D721Med (cell line): Measurements from ENCODE around the gene OR2L2.

Experiments used
- DNase-seq: peaks from one replicate; pipeline ENCODE4 v3.0.0; 2011; ENCODE audit warnings: low spot score; ENCODE audit not compliant: insufficient read length
- FAIRE-seq: peaks from 2 replicates; lab custom pipeline; 2011; peaks lifted over from hg19 to GRCh38; lab: Jason Lieb, UNC
- TF ChIP-seq, protein P1 (sequence below): IDR thresholded peaks from 2 replicates; pipeline ENCODE4 v1.5.1; 2012; ENCODE audit warnings: mild to moderate bottlenecking, control low read depth; ENCODE audit not compliant: insufficient read depth; ENCODE audit errors: missing control alignments

OR2L2 gene

DNA sequence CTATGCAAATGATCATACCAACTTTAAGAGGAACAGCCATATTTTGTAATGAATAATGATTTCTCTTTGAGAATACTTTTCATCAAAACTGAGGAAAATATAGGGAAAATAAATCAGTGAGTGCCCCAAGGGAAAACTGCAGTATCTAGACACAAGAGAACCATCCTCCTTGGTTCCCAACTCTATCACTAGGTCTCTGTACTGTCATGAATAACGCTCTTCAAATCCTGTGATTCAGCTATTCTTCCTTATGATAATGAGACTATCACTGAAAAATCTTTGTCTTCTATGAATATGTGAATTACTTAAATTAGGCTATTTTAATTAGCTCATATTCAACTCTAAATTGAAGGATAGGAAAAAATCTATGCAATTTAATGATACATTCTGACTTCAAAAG is 14.1 kb upstream of the OR2L2 start:
- TF ChIP-seq, protein P1, sequence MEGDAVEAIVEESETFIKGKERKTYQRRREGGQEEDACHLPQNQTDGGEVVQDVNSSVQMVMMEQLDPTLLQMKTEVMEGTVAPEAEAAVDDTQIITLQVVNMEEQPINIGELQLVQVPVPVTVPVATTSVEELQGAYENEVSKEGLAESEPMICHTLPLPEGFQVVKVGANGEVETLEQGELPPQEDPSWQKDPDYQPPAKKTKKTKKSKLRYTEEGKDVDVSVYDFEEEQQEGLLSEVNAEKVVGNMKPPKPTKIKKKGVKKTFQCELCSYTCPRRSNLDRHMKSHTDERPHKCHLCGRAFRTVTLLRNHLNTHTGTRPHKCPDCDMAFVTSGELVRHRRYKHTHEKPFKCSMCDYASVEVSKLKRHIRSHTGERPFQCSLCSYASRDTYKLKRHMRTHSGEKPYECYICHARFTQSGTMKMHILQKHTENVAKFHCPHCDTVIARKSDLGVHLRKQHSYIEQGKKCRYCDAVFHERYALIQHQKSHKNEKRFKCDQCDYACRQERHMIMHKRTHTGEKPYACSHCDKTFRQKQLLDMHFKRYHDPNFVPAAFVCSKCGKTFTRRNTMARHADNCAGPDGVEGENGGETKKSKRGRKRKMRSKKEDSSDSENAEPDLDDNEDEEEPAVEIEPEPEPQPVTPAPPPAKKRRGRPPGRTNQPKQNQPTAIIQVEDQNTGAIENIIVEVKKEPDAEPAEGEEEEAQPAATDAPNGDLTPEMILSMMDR, result no peak
- DNase-seq (no peak), FAIRE-seq (no peak)

GRCh38 chr1:248045209-248045608 is 15.3 kb downstream of the OR2L2 start:
- TF ChIP-seq, protein P1, result no peak
- FAIRE-seq, result no peak
- no peak for DNase-seq

GRCh38 chr1:248046536-248046935 is 16.7 kb downstream of the OR2L2 start, which contains the start of gene OR2L3:
OR2L3 (plus strand) TSS chr1:248046836; CDS start chr1:248060682, 13,846 bp downstream.
- DNase-seq (no peak), FAIRE-seq (no peak)
- TF ChIP-seq, protein P1, result no peak

- TF ChIP-seq, protein P1, result no peak
- no peak for DNase-seq
- no peak for FAIRE-seq
Measured at GRCh38 chr1:248047008-248047407, 17.1 kb downstream of the OR2L2 start.

- DNase-seq, result no peak
- FAIRE-seq, result no peak
- TF ChIP-seq, protein P1, result no peak
Measured at GRCh38 chr1:248054671-248055070, 24.8 kb downstream of the OR2L2 start.

- TF ChIP-seq, protein P1, result no peak
- DNase-seq, result no peak
- FAIRE-seq, result no peak
Measured at GRCh38 chr1:248055261-248055660, 25.4 kb downstream of the OR2L2 start.

DNA sequence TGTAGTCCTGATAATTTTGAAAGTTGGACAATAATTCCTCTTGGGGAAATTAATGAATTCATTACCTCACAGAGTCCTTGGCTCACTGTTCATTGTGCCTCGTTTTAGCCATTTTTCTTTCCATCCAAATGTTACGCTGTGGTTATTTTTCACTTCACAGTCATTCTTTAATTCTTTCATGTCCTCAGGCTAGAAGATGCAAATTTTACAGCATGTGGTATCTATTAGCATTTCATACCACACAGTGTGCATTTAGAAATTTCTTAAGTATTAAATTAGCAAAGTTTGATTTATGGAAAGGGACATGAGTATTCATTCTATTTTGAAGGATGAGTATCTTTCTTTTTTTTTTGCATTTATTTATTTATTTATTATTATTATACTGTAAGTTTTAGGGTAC is 35.2 kb downstream of the OR2L2 start:
- TF ChIP-seq, protein P1, result no peak
- FAIRE-seq (no peak), DNase-seq (no peak)
